ENCODE data around the gene SENP7.

Gene SENP7

GRCh38 chr3:101292027-101292426 is 221.0 kb downstream of the SENP7 start:
- TF ChIP-seq ZFP30 (CRISPR knock-in tag; IDR thresholded peaks at IDR 0.05) (no peak), GLIS3 (CRISPR knock-in tag; IDR thresholded peaks at IDR 0.05) (no peak), CREB5 (CRISPR knock-in tag; IDR thresholded peaks at IDR 0.05; ENCODE audit: low read depth) (no peak), ISL1 (CRISPR knock-in tag; IDR thresholded peaks at IDR 0.05) (no peak), CSDC2 (CRISPR knock-in tag; IDR thresholded peaks at IDR 0.05) (no peak), SNAI2 (CRISPR knock-in tag; IDR thresholded peaks at IDR 0.05) (no peak), TSHZ2 (CRISPR knock-in tag; IDR thresholded peaks at IDR 0.05) (no peak), ESRRG (CRISPR knock-in tag; IDR thresholded peaks at IDR 0.05) (no peak), ZFP3 (CRISPR knock-in tag; IDR thresholded peaks at IDR 0.05) (no peak), POU6F1 (CRISPR knock-in tag; IDR thresholded peaks at IDR 0.05; ENCODE audit: borderline replicate concordance, low read depth) (no peak), TOX (CRISPR knock-in tag; IDR thresholded peaks at IDR 0.05; ENCODE audit: borderline replicate concordance) (no peak), ZNF70 (CRISPR knock-in tag; IDR thresholded peaks at IDR 0.05) (no peak), TCF4 (CRISPR knock-in tag; IDR thresholded peaks at IDR 0.05; ENCODE audit: borderline replicate concordance) (no peak), RARB (CRISPR knock-in tag; IDR thresholded peaks at IDR 0.05) (no peak), CSRNP3 (CRISPR knock-in tag; IDR thresholded peaks at IDR 0.05) (no peak)

GRCh38 chr3:101288294-101288693 is 224.7 kb downstream of the SENP7 start:
- no peak for ATAC-seq
- TF ChIP-seq ZFP30 (CRISPR knock-in tag; IDR thresholded peaks at IDR 0.05) (no peak), ZNF8 (CRISPR knock-in tag; IDR thresholded peaks at IDR 0.05) (0 out of 2 replicates have a peak, but pooled peaks have one; percentile 9)

More at GRCh38 chr3:101292027-101292426, 221.0 kb downstream of the SENP7 start:
- ATAC-seq = no peak

GRCh38 chr3:101284757-101285156 is 228.3 kb downstream of the SENP7 start:
- TF ChIP-seq ZFP30 (CRISPR knock-in tag; IDR thresholded peaks at IDR 0.05) (no peak), ISL1 (CRISPR knock-in tag; IDR thresholded peaks at IDR 0.05) (no peak), ZNF8 (CRISPR knock-in tag; IDR thresholded peaks at IDR 0.05) (no peak), RARB (CRISPR knock-in tag; IDR thresholded peaks at IDR 0.05) (no peak), CREB5 (CRISPR knock-in tag; IDR thresholded peaks at IDR 0.05; ENCODE audit: low read depth) (no peak), ARNTL (CRISPR knock-in tag; IDR thresholded peaks at IDR 0.05; ENCODE audit: borderline replicate concordance, low read depth) (no peak), ZNF70 (CRISPR knock-in tag; IDR thresholded peaks at IDR 0.05) (no peak), POU6F1 (CRISPR knock-in tag; IDR thresholded peaks at IDR 0.05; ENCODE audit: borderline replicate concordance, low read depth) (no peak), SNAI2 (CRISPR knock-in tag; IDR thresholded peaks at IDR 0.05) (no peak), ZNF565 (CRISPR knock-in tag; conservative IDR thresholded peaks at IDR 0.05; ENCODE audit: low read depth) (no peak), PATZ1 (CRISPR knock-in tag; IDR thresholded peaks at IDR 0.05; ENCODE audit: borderline replicate concordance) (no peak), GLIS3 (CRISPR knock-in tag; IDR thresholded peaks at IDR 0.05) (no peak), CSRNP3 (CRISPR knock-in tag; IDR thresholded peaks at IDR 0.05) (no peak), CSDC2 (CRISPR knock-in tag; IDR thresholded peaks at IDR 0.05) (no peak), OSR1 (CRISPR knock-in tag; IDR thresholded peaks at IDR 0.05) (no peak)
- ATAC-seq = no peak

Data from SK-N-SH treated with all-trans-retinoic acid at 6 μM for 48 hours (cell line).